Forelimb muscle (tissue), 1 donor: ENCODE results near the gene GHR. TPM values are rescaled to one million over a fixed set of nuclear protein-coding genes. Genes with fewer than 3 reads are reported as not detected.
"Not testable (repeated sequence)": the region's sequence is repeated elsewhere in the genome, so short reads cannot be mapped to it uniquely, and the experiment has no call there.

Experiments used
- DNase-seq: peaks from one replicate; pipeline ENCODE4 v3.0.0-alpha.2; 2013; ENCODE audit warnings: low read depth
- polyA plus RNA-seq: library from polyadenylated mRNA; unstranded; fragments of 120-200 nt; gene quantifications from one replicate; pipeline ENCODE4 v1.2.1, GENCODE V29; 2013; ENCODE audit not compliant: insufficient read length

GHR gene
- polyA plus RNA-seq, 1 donor: 20.0 TPM

GRCh38 chr5:42718591-42718990 is 295.4 kb downstream of the GHR start:
- DNase-seq: no peak

DNA sequence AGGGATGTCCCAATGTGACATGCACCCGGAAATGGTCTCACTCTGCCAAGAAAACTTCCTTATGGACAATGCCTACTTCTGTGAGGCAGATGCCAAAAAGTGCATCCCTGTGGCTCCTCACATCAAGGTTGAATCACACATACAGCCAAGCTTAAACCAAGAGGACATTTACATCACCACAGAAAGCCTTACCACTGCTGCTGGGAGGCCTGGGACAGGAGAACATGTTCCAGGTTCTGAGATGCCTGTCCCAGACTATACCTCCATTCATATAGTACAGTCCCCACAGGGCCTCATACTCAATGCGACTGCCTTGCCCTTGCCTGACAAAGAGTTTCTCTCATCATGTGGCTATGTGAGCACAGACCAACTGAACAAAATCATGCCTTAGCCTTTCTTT is 295.8 kb downstream of the GHR start:
- no peak for DNase-seq

DNA sequence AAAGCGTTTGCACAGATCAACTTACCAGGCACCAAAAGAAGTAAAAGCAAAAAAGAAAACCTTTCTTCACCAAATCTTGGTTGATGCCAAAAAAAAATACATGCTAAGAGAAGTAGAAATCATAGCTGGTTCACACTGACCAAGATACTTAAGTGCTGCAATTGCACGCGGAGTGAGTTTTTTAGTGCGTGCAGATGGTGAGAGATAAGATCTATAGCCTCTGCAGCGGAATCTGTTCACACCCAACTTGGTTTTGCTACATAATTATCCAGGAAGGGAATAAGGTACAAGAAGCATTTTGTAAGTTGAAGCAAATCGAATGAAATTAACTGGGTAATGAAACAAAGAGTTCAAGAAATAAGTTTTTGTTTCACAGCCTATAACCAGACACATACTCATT is 297.0 kb downstream of the GHR start:
- DNase-seq: no peak

- no peak for DNase-seq
Observed at GRCh38 chr5:42721484-42721883, 298.2 kb downstream of the GHR start.

- not testable (repeated sequence) for DNase-seq
Observed at GRCh38 chr5:42734531-42735058, 311.4 kb downstream of the GHR start.

GRCh38 chr5:42740920-42741319 is 317.7 kb downstream of the GHR start:
- no peak for DNase-seq

- no peak for DNase-seq
Observed at GRCh38 chr5:42745426-42745825, 322.2 kb downstream of the GHR start.

DNA sequence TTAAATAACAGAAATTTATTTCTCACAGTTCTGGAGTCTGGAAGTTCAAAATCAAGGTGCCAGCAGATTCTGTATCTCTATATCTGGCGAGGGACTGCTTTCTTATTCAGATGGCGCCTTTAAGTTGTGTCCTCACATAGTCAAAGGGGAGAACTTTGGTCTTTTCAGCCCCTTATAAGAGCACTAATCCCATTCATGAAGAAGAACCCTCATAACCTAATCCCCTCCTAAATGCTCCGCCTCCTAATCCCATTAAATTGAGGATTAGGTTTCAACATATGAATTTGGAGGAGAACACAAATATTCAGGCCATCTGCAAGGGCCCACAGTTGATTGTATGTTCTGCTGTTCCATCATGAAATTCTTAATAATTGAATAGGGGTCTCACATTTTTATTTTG is 322.6 kb downstream of the GHR start:
- no peak for DNase-seq

DNA sequence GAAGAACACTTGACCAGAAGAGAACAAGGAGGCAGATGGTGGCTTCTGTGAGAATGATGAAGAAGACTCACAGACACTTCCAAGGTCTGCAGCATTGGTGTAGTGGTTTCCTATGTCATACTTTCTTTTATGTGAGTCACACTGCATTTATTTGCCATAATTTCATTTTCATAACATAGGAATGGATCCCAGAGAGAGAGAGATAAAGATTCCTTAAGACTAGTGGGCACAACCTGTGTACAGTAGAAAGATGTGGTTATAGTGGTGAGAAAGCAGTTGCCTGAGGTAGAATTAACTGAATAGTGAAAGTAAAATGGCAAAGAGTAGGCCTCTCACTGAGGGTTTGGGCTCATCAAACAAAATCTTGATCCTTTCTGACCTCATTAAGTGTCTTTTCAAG is 325.8 kb downstream of the GHR start:
- no peak for DNase-seq

GRCh38 chr5:42750507-42750906 is 327.3 kb downstream of the GHR start:
- DNase-seq: no peak

GRCh38 chr5:42751044-42751443 is 327.8 kb downstream of the GHR start:
- no peak for DNase-seq

GRCh38 chr5:42753099-42753498 is 329.9 kb downstream of the GHR start:
- no peak for DNase-seq

- no peak for DNase-seq
Observed at GRCh38 chr5:42756606-42757601, 333.7 kb downstream of the GHR start, which contains the start of gene CCDC152. CCDC152 (plus strand) TSS chr5:42756818; CDS start chr5:42759122, 2,304 bp downstream.

- DNase-seq: no peak
Observed at GRCh38 chr5:42759456-42759855, 336.2 kb downstream of the GHR start.

- no peak for DNase-seq
Observed at GRCh38 chr5:42760426-42760825, 337.2 kb downstream of the GHR start.

DNA sequence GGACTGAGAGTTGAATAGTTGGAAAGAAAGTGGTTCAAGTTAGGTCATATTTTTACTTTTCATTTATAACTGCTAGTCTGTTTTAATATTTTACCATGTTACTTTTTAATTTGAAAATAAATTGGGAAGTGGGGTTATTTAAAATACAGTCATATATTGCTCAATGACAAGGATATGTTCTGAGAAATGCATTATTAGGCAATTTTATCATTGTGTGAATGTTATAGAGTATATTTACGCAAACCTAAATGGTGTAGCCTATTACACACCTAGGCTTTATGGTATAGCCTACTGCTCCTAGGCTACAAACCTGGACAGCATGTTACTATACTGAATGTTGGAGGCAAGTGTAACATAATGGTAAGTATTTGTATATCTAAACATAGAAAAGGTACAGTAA is 338.6 kb downstream of the GHR start:
- no peak for DNase-seq

DNA sequence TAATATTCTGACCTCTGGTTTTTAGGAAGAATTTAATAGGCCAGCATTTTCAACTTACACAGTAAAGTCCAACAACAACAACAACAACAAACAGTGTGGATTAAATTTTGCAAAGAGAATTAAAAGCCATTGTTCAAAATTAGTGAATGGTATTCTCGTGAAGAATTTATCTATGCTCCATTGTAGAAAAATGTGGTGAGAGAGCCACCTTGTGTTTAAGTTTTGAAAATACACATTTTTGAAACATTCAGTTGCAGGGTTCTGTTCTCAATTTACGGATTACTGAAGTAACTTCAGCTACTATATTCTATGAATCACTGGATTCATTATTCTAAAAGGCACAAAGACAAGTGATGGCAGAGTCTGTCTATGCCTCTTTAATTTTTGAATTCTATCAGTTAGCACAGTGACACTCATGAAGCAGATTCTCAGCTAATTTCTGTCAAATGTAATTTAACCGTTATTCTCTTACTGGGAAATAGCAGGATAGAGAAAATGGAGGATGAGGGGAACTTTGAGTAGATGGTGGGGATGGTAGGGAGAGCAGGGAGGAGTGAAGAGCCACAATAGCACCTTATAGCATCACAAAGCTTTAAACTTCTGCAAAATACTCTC is 344.4 kb downstream of the GHR start:
- DNase-seq: peak; percentile 16

GRCh38 chr5:42768106-42768504 is 344.9 kb downstream of the GHR start:
- no peak for DNase-seq

GRCh38 chr5:42770003-42770402 is 346.8 kb downstream of the GHR start:
- no peak for DNase-seq
